ENCODE measurements around the gene STK17B.
"Not testable (repeated sequence)": the region's sequence is repeated elsewhere in the genome, so short reads cannot be mapped to it uniquely, and the experiment has no call there.

STK17B gene

GRCh38 chr2:196096264-196096663 lies 75.1 kb downstream of the STK17B start:
- no peaks in the 10 kb centered on the region for H3K27me3 ChIP-seq (replicated peaks)
- in situ Hi-C loops (cut with HindIII; ENCODE audit: low pct_ligation_motif_present, low sequenced_read_pairs) = loop anchor here (25.0 kb wide), 1 partner anchor 191 kb away; no protein-coding TSS in a partner anchor

GRCh38 chr2:196089448-196089847 lies 81.9 kb downstream of the STK17B start:
- not testable (repeated sequence) for H3K36me3 ChIP-seq (replicated peaks); DNase-seq; H3K27me3 ChIP-seq (replicated peaks); H3K4me3 ChIP-seq (ENCODE audit: low read depth, low read length); H3K27ac ChIP-seq
- in situ Hi-C loops (cut with HindIII; ENCODE audit: low pct_ligation_motif_present, low sequenced_read_pairs) = loop anchor here (25.0 kb wide), 1 partner anchor 198 kb away; no protein-coding TSS in a partner anchor

More at GRCh38 chr2:196096264-196096663, 75.1 kb downstream of the STK17B start:
- H3K36me3 ChIP-seq (replicated peaks) = no peaks in the 10 kb centered on the region
- no peak for DNase-seq
- no peak overlapping the region for H3K27ac ChIP-seq
- no peak overlapping the region for H3K4me3 ChIP-seq (ENCODE audit: low read depth, low read length)
- TF ChIP-seq, protein P1, sequence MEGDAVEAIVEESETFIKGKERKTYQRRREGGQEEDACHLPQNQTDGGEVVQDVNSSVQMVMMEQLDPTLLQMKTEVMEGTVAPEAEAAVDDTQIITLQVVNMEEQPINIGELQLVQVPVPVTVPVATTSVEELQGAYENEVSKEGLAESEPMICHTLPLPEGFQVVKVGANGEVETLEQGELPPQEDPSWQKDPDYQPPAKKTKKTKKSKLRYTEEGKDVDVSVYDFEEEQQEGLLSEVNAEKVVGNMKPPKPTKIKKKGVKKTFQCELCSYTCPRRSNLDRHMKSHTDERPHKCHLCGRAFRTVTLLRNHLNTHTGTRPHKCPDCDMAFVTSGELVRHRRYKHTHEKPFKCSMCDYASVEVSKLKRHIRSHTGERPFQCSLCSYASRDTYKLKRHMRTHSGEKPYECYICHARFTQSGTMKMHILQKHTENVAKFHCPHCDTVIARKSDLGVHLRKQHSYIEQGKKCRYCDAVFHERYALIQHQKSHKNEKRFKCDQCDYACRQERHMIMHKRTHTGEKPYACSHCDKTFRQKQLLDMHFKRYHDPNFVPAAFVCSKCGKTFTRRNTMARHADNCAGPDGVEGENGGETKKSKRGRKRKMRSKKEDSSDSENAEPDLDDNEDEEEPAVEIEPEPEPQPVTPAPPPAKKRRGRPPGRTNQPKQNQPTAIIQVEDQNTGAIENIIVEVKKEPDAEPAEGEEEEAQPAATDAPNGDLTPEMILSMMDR (IDR thresholded peaks at IDR 0.05; ENCODE audit: low read depth, low read length, missing control alignments) = no peak

DNA sequence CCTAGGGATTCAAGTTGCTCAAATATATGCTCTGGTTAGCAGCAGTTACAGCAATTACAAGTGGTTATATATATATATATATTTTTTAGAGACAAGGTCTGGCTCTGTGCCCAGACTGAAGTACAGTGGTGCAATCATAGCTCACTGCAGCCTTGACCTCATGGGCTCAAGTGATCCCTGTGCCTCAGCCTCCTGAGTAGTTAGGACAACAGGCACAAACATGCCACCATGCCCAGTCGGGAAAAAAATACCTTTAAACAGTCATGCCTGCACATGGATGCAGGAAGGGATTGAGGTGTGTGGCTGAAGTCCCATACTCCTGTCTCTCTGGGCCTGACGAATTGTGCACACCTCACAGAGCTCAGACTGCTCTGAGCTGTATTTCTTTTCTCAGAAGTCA lies 83.2 kb downstream of the STK17B start:
- H3K27ac ChIP-seq = no peak overlapping the region
- DNase-seq = peak; percentile 74
- no peak overlapping the region for H3K4me3 ChIP-seq (ENCODE audit: low read depth, low read length)
- in situ Hi-C loops (cut with HindIII; ENCODE audit: low pct_ligation_motif_present, low sequenced_read_pairs) = loop anchor here (25.0 kb wide), 1 partner anchor 199 kb away; no protein-coding TSS in a partner anchor
- H3K36me3 ChIP-seq (replicated peaks) = no peaks in the 10 kb centered on the region
- no peaks in the 10 kb centered on the region for H3K27me3 ChIP-seq (replicated peaks)
- TF ChIP-seq, protein P1 (IDR thresholded peaks at IDR 0.05; ENCODE audit: low read depth, low read length, missing control alignments) = no peak

DNA sequence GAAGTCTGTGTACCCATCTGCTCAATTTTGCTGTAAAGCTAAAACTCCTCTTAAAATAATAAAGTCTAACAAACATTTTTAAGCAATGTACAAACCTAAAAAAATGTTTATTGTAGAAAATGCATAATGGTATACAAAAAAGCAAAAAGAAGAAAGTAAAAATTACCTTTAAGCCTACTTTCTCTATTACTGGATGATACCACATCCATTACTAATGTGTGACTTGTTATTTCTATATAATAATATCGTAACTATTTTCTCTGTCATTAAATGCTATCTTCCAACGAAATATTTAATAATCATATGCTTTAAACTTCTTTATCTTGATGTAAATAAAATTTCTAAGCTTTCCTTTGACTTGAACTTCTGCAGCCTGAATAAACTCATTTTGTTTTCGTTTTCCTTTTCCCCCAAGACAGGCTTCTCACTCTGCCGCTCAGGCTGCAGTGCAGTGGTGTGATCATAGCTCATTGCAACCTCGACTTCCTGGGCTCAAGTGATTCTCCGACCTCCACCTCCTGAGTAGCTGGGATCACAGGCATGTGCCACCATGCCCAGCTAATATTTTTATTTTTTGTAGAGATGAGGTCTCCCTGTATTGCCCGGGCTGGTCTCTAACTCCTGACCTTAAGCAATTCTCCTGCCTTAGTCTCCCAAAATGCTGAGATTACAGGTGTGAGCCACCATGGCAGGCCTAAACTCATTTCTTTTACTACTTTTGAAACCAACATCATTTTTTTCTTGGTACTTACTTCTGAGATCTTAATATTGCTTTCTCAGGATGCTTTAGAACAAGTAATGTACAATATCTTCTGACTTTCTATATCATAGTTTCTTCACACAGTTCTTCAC lies 84.6 kb downstream of the STK17B start:
- Histone ChIP-seq H3K36me3 (replicated peaks) (no peaks in the 10 kb centered on the region), H3K4me3 (ENCODE audit: low read depth, low read length) (no peak overlapping the region), H3K27me3 (replicated peaks) (no peaks in the 10 kb centered on the region), H3K27ac (no peak overlapping the region)
- no peak for DNase-seq
- TF ChIP-seq, protein P1 (IDR thresholded peaks at IDR 0.05; ENCODE audit: low read depth, low read length, missing control alignments) = no peak
- in situ Hi-C loops (cut with HindIII; ENCODE audit: low pct_ligation_motif_present, low sequenced_read_pairs) = loop anchor here (25.0 kb wide), 1 partner anchor 201 kb away; no protein-coding TSS in a partner anchor

DNA sequence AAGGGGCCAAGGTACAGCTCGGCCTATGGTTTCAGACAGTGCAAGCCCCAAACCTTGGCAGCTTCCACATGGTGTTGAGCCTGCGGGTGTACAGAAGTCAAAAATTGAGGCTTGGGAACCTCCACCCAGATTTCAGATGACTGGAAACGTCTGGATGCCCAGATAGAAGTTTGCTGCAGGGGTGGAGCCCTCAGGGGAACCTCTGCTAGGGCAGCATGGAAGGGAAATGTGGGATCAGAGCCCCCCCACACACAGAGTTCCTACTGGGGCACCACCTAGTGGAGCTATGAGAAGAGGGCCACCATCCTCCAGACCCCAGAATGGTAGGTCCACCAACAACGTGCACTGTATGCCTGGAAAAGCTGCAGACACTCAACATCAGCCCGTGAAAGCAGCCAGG lies 87.8 kb downstream of the STK17B start:
- in situ Hi-C loops (cut with HindIII; ENCODE audit: low pct_ligation_motif_present, low sequenced_read_pairs) = loop anchor here (25.0 kb wide), 1 partner anchor 204 kb away; no protein-coding TSS in a partner anchor
- TF ChIP-seq, protein P1 (IDR thresholded peaks at IDR 0.05; ENCODE audit: low read depth, low read length, missing control alignments) = no peak
- H3K27me3 ChIP-seq (replicated peaks) = no peaks in the 10 kb centered on the region
- DNase-seq = no peak
- H3K27ac ChIP-seq = no peak overlapping the region
- no peak overlapping the region for H3K4me3 ChIP-seq (ENCODE audit: low read depth, low read length)
- no peaks in the 10 kb centered on the region for H3K36me3 ChIP-seq (replicated peaks)
